K562 (cell line): ENCODE measurements around the gene SLC7A5. TPM values are rescaled to one million over a fixed set of nuclear protein-coding genes. Genes with fewer than 3 reads are reported as not detected.
A peak's percentile ranks its signal among the peaks of the same experiment; 100 is the strongest.

Experiments
- ATAC-seq: fragments of 200-7000 bp; cut with Tn5 transposase; 3 replicates; pipeline ENCODE4 v1.9.1; 2020; ENCODE audit warnings: moderate library complexity
- BruUV-seq: library from RNA; stranded (reverse); fragments of 400-500 nt; replicated peaks from 2 replicates; lab custom pipeline; 2021; lab: Mats Ljungman, UMichigan
- CTCF ChIA-PET: fragments of 300-600 bp; formaldehyde crosslinking; extraction: SDS; loops from one replicate; lab custom pipeline; 2021; ENCODE audit warnings: low intra/inter-chr PET ratio; lab: Yijun Ruan, JAX
- POLR2A ChIA-PET: fragments of 300-600, 350-650 bp; sonication (Branson Sonifier 250); formaldehyde crosslinking; extraction: SDS; loops from one replicate; lab custom pipeline; 2021; ENCODE audit warnings: antibody characterized with exemption, inconsistent platforms; lab: Yijun Ruan, JAX
- DNase-seq, 4 experiments: peaks; one replicate each; pipeline versions ENCODE4 v3.0.0 to v3.0.0-alpha.2; 2011 to 2018; ENCODE audit warnings: low spot score in 3 of 4, mixed read lengths in 3 of 4; ENCODE audit errors: extremely low read depth in 1 of 4
- FAIRE-seq: peaks from 2 replicates; lab custom pipeline; 2011; peaks lifted over from hg19 to GRCh38; lab: Jason Lieb, UNC
- H2AFZ ChIP-seq: 2 replicates; pipeline ENCODE4 v1.6.0; 2011; ENCODE audit warnings: low read depth, low read length, control low read depth, inconsistent platforms
- H3K27ac ChIP-seq: fragments of 200-600 bp; 3 replicates; pipeline ENCODE4 v1.8.0; 2011; ENCODE audit warnings: low read depth, mild to moderate bottlenecking, control low read depth, inconsistent platforms, low read length, moderate library complexity, mixed read lengths; ENCODE audit errors: extremely low read depth
- H3K27me3 ChIP-seq, 2 experiments: fragments of 300-600 bp in 1 of 2; 2 replicates in 1 of 2; 3 replicates in 1 of 2; pipeline versions ENCODE4 v1.6.0 to v1.8.0; 2011; ENCODE audit warnings: inconsistent platforms in 2 of 2, low read length in 2 of 2, mild to moderate bottlenecking in 1 of 2, mixed read lengths in 1 of 2, moderate library complexity in 1 of 2; ENCODE audit not compliant: control insufficient read depth in 2 of 2, insufficient read depth in 2 of 2
- H3K36me3 ChIP-seq: fragments of 300-600 bp; 3 replicates; pipeline ENCODE4 v1.8.0; 2011; ENCODE audit warnings: mild to moderate bottlenecking, low read length, inconsistent platforms; ENCODE audit not compliant: control insufficient read depth, insufficient read depth
- H3K4me1 ChIP-seq, 2 experiments: fragments of 200-600 bp in 1 of 2; replicated peaks in 1 of 2; 2 replicates in 1 of 2; 3 replicates in 1 of 2; pipeline versions ENCODE4 v1.5.1 to v1.8.0; 2011; ENCODE audit warnings: inconsistent platforms in 2 of 2, low read length in 2 of 2, mild to moderate bottlenecking in 1 of 2, mixed read lengths in 1 of 2, moderate library complexity in 1 of 2; ENCODE audit not compliant: control insufficient read depth in 2 of 2, insufficient read depth in 2 of 2
- H3K4me2 ChIP-seq: 2 replicates; pipeline ENCODE4 v1.6.1; 2011; ENCODE audit warnings: low read length, control low read depth, inconsistent platforms, mixed read lengths; ENCODE audit not compliant: insufficient read depth
- H3K4me3 ChIP-seq: fragments of 200-600 bp; sonication (generic), shearing (Covaris generic); 2 replicates; pipeline ENCODE4 v1.5.1; 2016; ENCODE audit warnings: control low read depth, inconsistent platforms
- H3K79me2 ChIP-seq: fragments of 200-600 bp; 3 replicates; pipeline ENCODE4 v1.8.0; 2011; ENCODE audit warnings: low read length, inconsistent platforms; ENCODE audit not compliant: control insufficient read depth, insufficient read depth
- H3K9ac ChIP-seq, 2 experiments: 2 replicates each; pipeline versions ENCODE4 v1.6.0 to v1.6.1; 2011; ENCODE audit warnings: low read depth in 2 of 2, low read length in 2 of 2, control low read depth in 1 of 2, inconsistent platforms in 1 of 2, mild to moderate bottlenecking in 1 of 2, mixed read lengths in 1 of 2; ENCODE audit not compliant: insufficient read depth in 1 of 2
- H3K9me1 ChIP-seq: one replicate; pipeline ENCODE4 v1.6.0; 2011; ENCODE audit warnings: inconsistent platforms, mild to moderate bottlenecking, low read length, moderate library complexity; ENCODE audit not compliant: control insufficient read depth, insufficient read depth
- H3K9me3 ChIP-seq: replicated peaks from 2 replicates; pipeline ENCODE4 v1.5.1; 2011; ENCODE audit warnings: low read depth, low read length, inconsistent platforms; ENCODE audit not compliant: control insufficient read depth, insufficient read depth
- H4K20me1 ChIP-seq: replicated peaks from 2 replicates; pipeline ENCODE4 v1.6.1; 2011; ENCODE audit warnings: low read length, inconsistent platforms, mixed read lengths; ENCODE audit not compliant: control insufficient read depth, insufficient read depth
- CHD1 ChIP-seq: fragments of 200-600 bp; sonication (generic); IDR thresholded peaks from one replicate; pipeline ENCODE4 v1.6.1; 2012; ENCODE audit warnings: mild to moderate bottlenecking, moderate library complexity, low read length, inconsistent platforms
- HDAC8 ChIP-seq: fragments of 450-650 bp; IDR thresholded peaks from 2 replicates; pipeline ENCODE4 v1.6.1; 2016; ENCODE audit warnings: mild to moderate bottlenecking, missing genetic modification characterization, moderate library complexity, missing compliant biosample characterization
- MEF2D ChIP-seq: conservative IDR thresholded peaks from 2 replicates; pipeline ENCODE4 v1.6.1; 2016; ENCODE audit warnings: low read depth, missing genetic modification characterization, missing compliant biosample characterization
- PTRF ChIP-seq: fragments of 450-650 bp; IDR thresholded peaks from 2 replicates; pipeline ENCODE4 v1.6.1; 2016; ENCODE audit warnings: mild to moderate bottlenecking, missing genetic modification characterization, missing compliant biosample characterization
- PTTG1 ChIP-seq: fragments of 450-650 bp; IDR thresholded peaks from 2 replicates; pipeline ENCODE4 v1.6.1; 2016; ENCODE audit warnings: low read depth, mild to moderate bottlenecking, missing genetic modification characterization, missing compliant biosample characterization
- TGIF2 ChIP-seq: sonication (generic); formaldehyde crosslinking; IDR thresholded peaks from 2 replicates; pipeline ENCODE4 v1.8.1; 2022; ENCODE audit warnings: mild to moderate bottlenecking, missing genetic modification reagents, moderate library complexity
- WGBS: fragments of 100-300 bp; shearing (Covaris generic); methylation state at CpG from one replicate; pipeline ENCODE4 v1.1.6; 2016; ENCODE audit warnings: low coverage, mixed read lengths; ENCODE audit not compliant: insufficient coverage; ENCODE audit errors: missing lambda C conversion rate; 5-methylcytosine and 5-hydroxymethylcytosine counted together
- in situ Hi-C: fragments of 300-500 bp; cut with MboI; formaldehyde crosslinking; loops from 4 replicates; pipeline ENCODE4 v1.15.0; 2018; ENCODE audit warnings: inconsistent platforms, mixed read lengths
- intact Hi-C: fragments of 100-400 bp; cut with micrococcal nuclease; formaldehyde crosslinking; loops from 2 replicates; pipeline ENCODE4 v1.14.2; 2022
- polyA plus RNA-seq, 8 experiments: library from polyadenylated mRNA; depleted of rRNA in 4 of 8; stranded (reverse) in 5 of 8; unstranded in 3 of 8; fragments of >200 nt; fragmentation: Nextera tagmentation in 2 of 8; fragmentation: Illumina TruSeq in 1 of 8; extraction: Ambion mirVana in 2 of 8; extraction: Trizol in 1 of 8; gene quantifications; 2 replicates each; pipeline versions ENCODE4 v1.2.1 to v1.2.3, GENCODE V29; 2011 to 2014; ENCODE audit warnings: inconsistent platforms in 1 of 8, missing spikeins in 1 of 8
- total RNA-seq, 7 experiments: library from RNA; depleted of rRNA in 6 of 7; stranded (reverse); fragments of >200 nt in 6 of 7; fragmentation: Illumina TruSeq in 2 of 7; extraction: Trizol in 2 of 7; gene quantifications; 2 replicates each; pipeline versions ENCODE4 v1.2.1 to v1.2.3, GENCODE V29; 2011 to 2021; ENCODE audit warnings: low replicate concordance in 1 of 7

The SLC7A5 gene
- total and polyA plus RNA-seq, 9 of the 15 experiments (the other 6 are each of a cell fraction or from before 2014, with no cell fraction given) = 1.9 to 220 (median 18.6) TPM

DNA sequence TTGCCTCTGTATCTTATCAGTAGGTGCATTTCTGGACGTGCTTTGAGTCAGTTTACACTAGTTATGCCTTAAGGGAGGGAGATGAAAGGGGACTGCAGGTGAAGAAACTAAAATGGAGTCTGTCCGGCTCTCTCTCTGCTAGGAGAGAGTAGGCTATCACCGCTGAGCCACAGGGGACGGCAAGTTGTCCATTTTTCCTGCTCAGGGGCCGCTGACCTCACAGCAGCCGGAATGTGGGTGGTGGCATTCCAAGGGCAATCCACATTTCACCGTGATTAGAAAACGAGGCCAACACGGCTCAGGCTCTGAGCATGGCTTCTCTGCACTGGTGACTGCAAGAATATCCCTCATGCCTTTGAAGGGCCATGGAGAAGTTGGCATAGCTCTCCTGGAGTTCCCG is 84.5 kb downstream of the SLC7A5 start:
- Histone ChIP-seq H2AFZ (no peak overlapping the region), H3K4me1 (peaks cover 12 to 13% of the 10 kb centered on the region in 2 experiments), H3K9me1 (no peaks in the 10 kb centered on the region), H3K79me2 (no peaks in the 10 kb centered on the region), H3K4me2 (no peak overlapping the region), H3K9ac (0 out of 4 replicates have a peak overlapping the region, but pooled peaks of 1 of the 2 experiments have one; percentile 35), H3K36me3 (no peaks in the 10 kb centered on the region), H3K27ac (no peak overlapping the region), H3K9me3 (no peaks in the 10 kb centered on the region), H4K20me1 (no peaks in the 10 kb centered on the region), H3K4me3 (no peak overlapping the region), H3K27me3 (peaks cover 0 to 5% of the 10 kb centered on the region in 2 experiments; a peak in 1 of 5 replicates)
- DNase-seq = no peak
- no peak for FAIRE-seq
- intact Hi-C loops = no loop called here
- ATAC-seq = no peak
- no peak for TF ChIP-seq CHD1
- TF ChIP-seq MEF2D (tag) = 0 out of 2 replicates have a peak, but pooled peaks have one; percentile 29
- TF ChIP-seq PTTG1 (tag) = peak; percentile 63; the same call in 1 of the 2 replicates
- no peak for TF ChIP-seq TGIF2
- 0 out of 2 replicates have a peak, but pooled peaks have one; percentile 35 for TF ChIP-seq HDAC8
- TF ChIP-seq PTRF = 0 out of 2 replicates have a peak, but pooled peaks have one; percentile 31
- no TSS peak for BruUV-seq
- in situ Hi-C loops = no loop called here
- POLR2A ChIA-PET = interaction anchor here (0.5 to 1.0 kb wide), 3 partner anchors 44 to 128 kb away, joined by 3 to 5 read pairs (median 3); no protein-coding TSS in a partner anchor
- 30% methylated on average over 10 of the region's 10 CpGs for WGBS
- CTCF ChIA-PET = no interaction called here
